Uterus (tissue), 4 donors: ENCODE measurements around the gene FAT1. TPM values are rescaled to one million over a fixed set of nuclear protein-coding genes. Genes with fewer than 3 reads are reported as not detected.

ENCODE experiments used
- DNase-seq, 2 donors: peaks; one replicate each; pipeline ENCODE4 v3.0.0-alpha.2; 2019 to 2020
- H3K27ac ChIP-seq, 2 donors: fragments of 200-600 bp; sonication (generic); 1 replicate in 1 of 2; 2 replicates in 1 of 2; pipeline ENCODE4 v1.5.1; 2016 to 2018
- H3K27me3 ChIP-seq, 2 donors: fragments of 200-600 bp; sonication (generic); one replicate each; pipeline ENCODE4 v1.5.1; 2018 to 2019; ENCODE audit warnings: control low read depth in 1 of 2
- H3K36me3 ChIP-seq, 2 donors: fragments of 200-600 bp; sonication (generic); one replicate each; pipeline ENCODE4 v1.5.1; 2019; ENCODE audit warnings: control low read depth in 1 of 2
- H3K4me1 ChIP-seq, 2 donors: fragments of 200-600 bp; sonication (generic); one replicate each; pipeline ENCODE4 v1.5.1; 2018 to 2019; ENCODE audit warnings: control low read depth in 1 of 2
- H3K4me3 ChIP-seq, 2 donors: fragments of 200-600 bp; sonication (generic); 1 replicate in 1 of 2; 2 replicates in 1 of 2; pipeline ENCODE4 v1.5.1; 2018 to 2019; ENCODE audit warnings: mild to moderate bottlenecking in 1 of 2
- H3K9me3 ChIP-seq, 2 donors: fragments of 200-600 bp; sonication (generic); one replicate each; pipeline ENCODE4 v1.5.1; 2019; ENCODE audit warnings: control low read depth in 1 of 2
- POLR2A ChIP-seq, 2 donors: fragments of 450-650 bp; IDR thresholded peaks; one replicate each; pipeline ENCODE4 v1.6.1; 2016; ENCODE audit warnings: antibody characterized with exemption in 2 of 2, mild to moderate bottlenecking in 1 of 2, moderate library complexity in 1 of 2
- intact Hi-C: fragments of 100-400 bp; cut with DNase I; formaldehyde crosslinking; loops from one replicate; pipeline ENCODE4 v1.15.1; 2023; ENCODE audit warnings: low total_unique reads
- total RNA-seq, 4 donors: library from RNA; depleted of rRNA in 3 of 4; stranded (reverse); fragments of >200 nt in 3 of 4; gene quantifications; one replicate each; pipeline versions ENCODE4 v1.1.0 to v1.2.4, GENCODE V29; 2014 to 2023
- TF ChIP-seq, protein P1 (sequence below), 4 experiments: fragments of 200-600 bp in 2 of 4; fragments of 450-650 bp in 2 of 4; sonication (generic) in 2 of 4; IDR thresholded peaks; one replicate each; pipeline ENCODE4 v1.5.1; 2016 to 2019; ENCODE audit warnings: antibody characterized with exemption in 4 of 4, mild to moderate bottlenecking in 2 of 4, moderate library complexity in 1 of 4
- donor health status: DM: yes; HTN: yes; CAD: no.

Gene FAT1
- total RNA-seq, 4 donors from 2014 or later = 11.5 to 245 (median 52.5) TPM

DNA sequence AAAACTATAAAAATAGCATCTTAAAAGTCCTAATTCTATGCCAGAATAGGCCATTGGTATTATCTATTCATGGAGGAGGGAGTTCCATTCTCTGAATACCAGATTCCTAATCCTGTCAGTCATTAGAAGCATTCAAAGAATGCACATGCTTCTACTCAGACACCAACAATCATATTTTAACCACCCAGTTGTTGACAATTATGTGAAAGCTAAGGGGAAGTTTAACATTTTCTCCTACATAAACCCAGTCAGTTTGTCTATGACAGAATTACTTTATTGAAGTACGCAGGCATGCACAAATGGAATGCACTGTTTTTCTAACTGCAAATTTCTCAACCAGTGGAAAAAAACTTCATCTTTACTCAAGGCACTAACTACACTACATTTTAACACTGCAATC lies 98.7 kb downstream of the FAT1 start:
- Histone ChIP-seq H3K4me1 (no peaks in the 10 kb centered on the region), H3K27me3 (no peaks in the 10 kb centered on the region), H3K36me3 (no peaks in the 10 kb centered on the region), H3K27ac (no peak overlapping the region), H3K4me3 (no peak overlapping the region), H3K9me3 (no peaks in the 10 kb centered on the region)
- DNase-seq = no peak
- TF ChIP-seq, protein P1, sequence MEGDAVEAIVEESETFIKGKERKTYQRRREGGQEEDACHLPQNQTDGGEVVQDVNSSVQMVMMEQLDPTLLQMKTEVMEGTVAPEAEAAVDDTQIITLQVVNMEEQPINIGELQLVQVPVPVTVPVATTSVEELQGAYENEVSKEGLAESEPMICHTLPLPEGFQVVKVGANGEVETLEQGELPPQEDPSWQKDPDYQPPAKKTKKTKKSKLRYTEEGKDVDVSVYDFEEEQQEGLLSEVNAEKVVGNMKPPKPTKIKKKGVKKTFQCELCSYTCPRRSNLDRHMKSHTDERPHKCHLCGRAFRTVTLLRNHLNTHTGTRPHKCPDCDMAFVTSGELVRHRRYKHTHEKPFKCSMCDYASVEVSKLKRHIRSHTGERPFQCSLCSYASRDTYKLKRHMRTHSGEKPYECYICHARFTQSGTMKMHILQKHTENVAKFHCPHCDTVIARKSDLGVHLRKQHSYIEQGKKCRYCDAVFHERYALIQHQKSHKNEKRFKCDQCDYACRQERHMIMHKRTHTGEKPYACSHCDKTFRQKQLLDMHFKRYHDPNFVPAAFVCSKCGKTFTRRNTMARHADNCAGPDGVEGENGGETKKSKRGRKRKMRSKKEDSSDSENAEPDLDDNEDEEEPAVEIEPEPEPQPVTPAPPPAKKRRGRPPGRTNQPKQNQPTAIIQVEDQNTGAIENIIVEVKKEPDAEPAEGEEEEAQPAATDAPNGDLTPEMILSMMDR (IDR thresholded peaks at IDR 0.05) = no peak
- TF ChIP-seq POLR2A (IDR thresholded peaks at IDR 0.05) = no peak
- intact Hi-C loops = no loop called here

- no peak for TF ChIP-seq POLR2A (IDR thresholded peaks at IDR 0.05)
- TF ChIP-seq, protein P1 (IDR thresholded peaks at IDR 0.05) = no peak
- no peak for DNase-seq
- H3K4me1 ChIP-seq = no peaks in the 10 kb centered on the region
- intact Hi-C loops = no loop called here
- H3K36me3 ChIP-seq = no peaks in the 10 kb centered on the region
- no peak overlapping the region for H3K4me3 ChIP-seq
- no peaks in the 10 kb centered on the region for H3K9me3 ChIP-seq
- no peak overlapping the region for H3K27ac ChIP-seq
- no peaks in the 10 kb centered on the region for H3K27me3 ChIP-seq
These were observed 100.1 kb downstream of the FAT1 start for GRCh38 chr4:186623546-186623945.

DNA sequence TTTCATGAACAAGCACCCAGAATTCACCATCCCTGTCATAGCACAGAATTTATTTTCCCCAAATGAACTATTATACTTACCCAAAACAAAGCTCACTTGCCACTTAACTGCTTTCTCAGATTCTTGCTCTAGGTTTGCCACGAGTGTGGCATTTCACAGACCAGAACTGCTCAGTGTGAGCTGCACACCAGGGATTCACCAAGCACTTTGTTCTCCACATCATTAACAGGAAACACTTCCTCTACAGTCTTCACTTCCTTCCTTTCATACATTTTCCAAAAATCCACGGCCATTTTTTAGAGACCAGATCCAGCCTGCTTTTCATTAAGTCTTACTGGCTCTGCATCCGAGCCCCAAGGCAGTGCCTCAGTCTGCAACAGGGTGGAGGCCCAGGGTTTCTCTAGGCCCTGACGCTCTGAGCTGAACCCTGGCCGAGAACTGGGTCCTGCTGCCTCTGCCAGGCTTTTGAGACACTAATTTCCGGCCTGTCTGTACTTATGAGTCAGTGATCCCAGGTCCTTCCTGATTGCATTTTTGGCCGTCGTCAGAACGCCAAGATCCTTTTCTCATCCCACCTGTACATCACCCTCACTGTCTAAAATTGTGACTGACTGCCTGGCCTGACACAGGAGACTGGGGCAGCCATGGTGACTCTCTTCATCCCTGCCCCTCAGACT lies 100.7 kb downstream of the FAT1 start:
- Histone ChIP-seq H3K4me1 (no peaks in the 10 kb centered on the region), H3K9me3 (no peaks in the 10 kb centered on the region), H3K27ac (no peak overlapping the region), H3K36me3 (no peaks in the 10 kb centered on the region), H3K4me3 (no peak overlapping the region), H3K27me3 (no peaks in the 10 kb centered on the region)
- TF ChIP-seq POLR2A (IDR thresholded peaks at IDR 0.05) = no peak
- TF ChIP-seq, protein P1 (IDR thresholded peaks at IDR 0.05) = no peak
- no peak for DNase-seq
- intact Hi-C loops = no loop called here

DNA sequence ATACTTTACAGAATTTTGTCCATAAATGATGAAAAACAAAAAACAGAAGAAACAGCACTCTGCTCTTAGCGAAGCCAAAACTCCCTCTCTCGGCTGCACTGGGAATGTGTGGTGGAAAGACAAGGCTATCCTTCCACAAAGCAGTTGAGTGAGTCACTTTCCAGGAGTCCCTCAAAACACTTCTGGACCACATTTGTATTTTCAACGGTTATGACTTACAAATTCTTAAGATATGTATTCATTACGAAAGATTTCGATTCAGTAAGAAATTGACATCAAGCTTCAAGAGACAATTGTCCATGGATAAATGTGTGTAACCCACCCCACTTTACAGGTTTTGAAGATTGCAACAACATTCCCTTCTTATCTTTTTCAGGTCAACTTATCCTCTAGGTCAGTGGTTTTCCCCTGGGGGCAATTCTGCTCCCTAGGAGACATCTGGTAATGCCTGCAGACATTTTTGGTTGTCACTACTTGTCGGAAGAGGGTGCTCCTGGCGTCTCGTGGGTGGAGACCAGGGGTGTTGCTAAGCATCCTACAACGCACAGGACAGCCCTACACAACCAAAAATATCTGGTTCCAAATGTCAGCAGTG lies 101.6 kb downstream of the FAT1 start:
- Histone ChIP-seq H3K9me3 (no peaks in the 10 kb centered on the region), H3K27ac (no peak overlapping the region), H3K4me1 (no peaks in the 10 kb centered on the region), H3K4me3 (no peak overlapping the region), H3K36me3 (no peaks in the 10 kb centered on the region), H3K27me3 (no peaks in the 10 kb centered on the region)
- intact Hi-C loops = no loop called here
- TF ChIP-seq POLR2A (IDR thresholded peaks at IDR 0.05) = no peak
- TF ChIP-seq, protein P1 (IDR thresholded peaks at IDR 0.05) = peak in 2 of 4 experiments; percentile 3 to 6
- DNase-seq = no peak

DNA sequence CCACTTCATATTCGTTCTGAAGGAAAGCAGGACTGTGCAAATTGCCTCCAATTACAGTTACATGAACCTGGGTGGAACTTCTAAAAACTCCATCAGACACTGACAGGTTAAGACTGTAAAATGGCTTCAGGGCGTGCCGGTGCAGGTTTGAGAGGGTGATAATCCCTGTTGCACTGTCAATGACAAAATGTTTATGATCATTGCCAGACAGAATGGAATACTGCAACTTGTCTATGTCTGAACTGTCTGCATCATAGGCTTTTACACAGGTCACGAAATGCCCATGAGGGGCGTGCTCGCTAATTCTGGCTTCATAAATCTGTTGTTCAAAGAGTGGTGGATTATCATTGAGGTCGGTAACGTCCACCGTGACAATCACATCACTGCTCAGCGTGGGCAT lies 104.6 kb downstream of the FAT1 start:
- intact Hi-C loops = no loop called here
- no peaks in the 10 kb centered on the region for H3K27me3 ChIP-seq
- no peaks in the 10 kb centered on the region for H3K9me3 ChIP-seq
- no peaks in the 10 kb centered on the region for H3K4me1 ChIP-seq
- no peaks in the 10 kb centered on the region for H3K36me3 ChIP-seq
- H3K27ac ChIP-seq = no peak overlapping the region
- TF ChIP-seq POLR2A (IDR thresholded peaks at IDR 0.05) = no peak
- TF ChIP-seq, protein P1 (IDR thresholded peaks at IDR 0.05) = no peak
- no peak for DNase-seq
- no peak overlapping the region for H3K4me3 ChIP-seq
